Neural progenitor cell (in vitro differentiated cells): ENCODE measurements around the gene TRPM1. TPM values are rescaled to one million over a fixed set of nuclear protein-coding genes. Genes with fewer than 3 reads are reported as not detected.

Experiments
- DNase-seq: peaks from one replicate; pipeline ENCODE4 v3.0.0-alpha.2; 2016; ENCODE audit warnings: low spot score
- H2AFZ ChIP-seq: fragments of 200-600 bp; sonication (generic); replicated peaks from 2 replicates; pipeline ENCODE4 v1.6.1; 2016; ENCODE audit warnings: antibody characterized with exemption
- H3F3A ChIP-seq: fragments of 200-600 bp; sonication (generic); 2 replicates; pipeline ENCODE4 v1.6.1; 2016; ENCODE audit warnings: antibody characterized with exemption, low read depth
- H3K27ac ChIP-seq: fragments of 200-600 bp; sonication (generic); 2 replicates; pipeline ENCODE4 v1.5.1; 2016; ENCODE audit warnings: mild to moderate bottlenecking
- H3K27me3 ChIP-seq: fragments of 200-600 bp; sonication (generic); 2 replicates; pipeline ENCODE4 v1.6.1; 2016; ENCODE audit warnings: mild to moderate bottlenecking, moderate library complexity
- H3K36me3 ChIP-seq: fragments of 200-600 bp; sonication (generic); 2 replicates; pipeline ENCODE4 v1.5.1; 2016
- H3K4me1 ChIP-seq: fragments of 200-600 bp; sonication (generic); 2 replicates; pipeline ENCODE4 v1.6.1; 2016; ENCODE audit warnings: mixed run types
- H3K4me2 ChIP-seq: fragments of 200-600 bp; sonication (generic); 2 replicates; pipeline ENCODE4 v1.6.1; 2016
- H3K4me3 ChIP-seq: fragments of 200-600 bp; sonication (generic); 2 replicates; pipeline ENCODE4 v1.5.1; 2016
- H3K79me2 ChIP-seq: fragments of 200-600 bp; sonication (generic); 2 replicates; pipeline ENCODE4 v1.6.1; 2016; ENCODE audit warnings: low read depth
- H3K9ac ChIP-seq: fragments of 200-600 bp; sonication (generic); 2 replicates; pipeline ENCODE4 v1.6.1; 2016
- H3K9me3 ChIP-seq: fragments of 200-600 bp; sonication (generic); 2 replicates; pipeline ENCODE4 v1.5.1; 2016; ENCODE audit warnings: low read depth
- H4K20me1 ChIP-seq: fragments of 200-600 bp; sonication (generic); 2 replicates; pipeline ENCODE4 v1.6.1; 2016; ENCODE audit warnings: low read depth
- H3K27ac Mint-ChIP-seq: 3 replicates; pipeline ENCODE4 v1.8.0; 2021; ENCODE audit warnings: mixed read lengths
- H3K27me3 Mint-ChIP-seq: 2 replicates; pipeline ENCODE4 v1.8.0; 2022; ENCODE audit warnings: low read depth, mild to moderate bottlenecking, inconsistent platforms, moderate library complexity, mixed read lengths; ENCODE audit not compliant: insufficient read depth
- H3K36me3 Mint-ChIP-seq: 3 replicates; pipeline ENCODE4 v1.8.0; 2021; ENCODE audit warnings: mixed read lengths
- H3K4me1 Mint-ChIP-seq: 3 replicates; pipeline ENCODE4 v1.8.0; 2021; ENCODE audit warnings: mixed read lengths
- H3K4me3 Mint-ChIP-seq: 3 replicates; pipeline ENCODE4 v1.8.0; 2021; ENCODE audit warnings: mild to moderate bottlenecking, moderate library complexity, mixed read lengths
- H3K9me3 Mint-ChIP-seq: 3 replicates; pipeline ENCODE4 v1.8.0; 2020; ENCODE audit warnings: mixed read lengths
- EZH2 ChIP-seq: fragments of 200-600 bp; sonication (generic); IDR thresholded peaks from 2 replicates; pipeline ENCODE4 v1.6.1; 2017; ENCODE audit warnings: antibody characterized with exemption, mild to moderate bottlenecking, moderate library complexity
- EZH2phosphoT487 ChIP-seq: fragments of 200-600 bp; sonication (generic); IDR thresholded peaks from 2 replicates; pipeline ENCODE4 v1.6.1; 2017; ENCODE audit warnings: antibody characterized with exemption
- total RNA-seq: library from RNA; depleted of rRNA; stranded (reverse); fragments of >200 nt; gene quantifications from 2 replicates; pipeline ENCODE4 v1.2.3, GENCODE V29; 2015; ENCODE audit warnings: low replicate concordance
- TF ChIP-seq, protein P1 (sequence below): fragments of 200-600 bp; sonication (generic); IDR thresholded peaks from 2 replicates; pipeline ENCODE4 v1.5.1; 2017; ENCODE audit warnings: antibody characterized with exemption, mild to moderate bottlenecking

The TRPM1 gene
- total RNA-seq, 1 donor from 2014 or later: not detected

DNA sequence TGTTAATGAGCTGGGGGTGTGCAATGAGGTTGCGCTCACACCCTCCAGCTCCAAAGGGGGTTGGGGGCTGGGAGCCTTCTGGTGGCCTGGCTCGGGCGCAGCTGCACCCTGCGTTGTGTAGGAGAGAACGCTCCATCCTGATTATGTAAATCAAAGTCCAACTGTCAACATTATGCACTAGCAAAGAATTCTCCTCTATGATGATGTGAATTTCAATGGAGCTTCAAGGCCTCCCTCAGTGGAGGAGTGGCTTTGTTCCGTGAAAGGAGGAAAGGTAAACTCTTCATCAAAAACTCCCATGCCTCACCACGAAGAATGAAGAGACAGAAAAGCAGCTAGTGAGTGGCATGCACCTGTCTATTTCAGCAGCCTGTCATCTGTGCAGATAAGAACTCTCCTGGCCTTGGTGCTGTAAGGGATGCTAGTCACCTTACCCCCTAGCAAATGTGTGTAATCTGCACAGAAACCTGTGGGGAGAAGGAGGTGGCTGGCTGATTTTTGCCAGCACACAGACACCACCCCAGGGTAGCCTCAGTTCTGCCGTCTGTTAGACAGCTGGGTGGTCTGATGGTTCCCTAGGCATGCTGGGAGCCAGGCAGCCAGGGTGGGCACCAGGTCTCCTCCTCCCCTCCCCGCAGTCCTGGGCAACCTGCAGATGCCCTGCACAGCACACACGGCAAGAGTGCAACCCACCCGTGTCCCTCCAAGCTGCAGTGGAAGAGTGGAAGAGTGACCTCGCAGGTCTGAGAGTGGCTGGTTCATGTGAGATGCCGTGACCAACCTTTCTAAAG, 47.0 kb upstream of the TRPM1 start:
- Histone ChIP-seq H3K4me2 (peak overlapping the region; percentile 31), H3F3A (peaks cover 33% of the 10 kb centered on the region), H4K20me1 (peaks cover 17% of the 10 kb centered on the region), H3K79me2 (no peaks in the 10 kb centered on the region), H3K36me3 (no peaks in the 10 kb centered on the region), H3K27me3 (peaks cover 64% of the 10 kb centered on the region), H3K9ac (no peak overlapping the region), H3K9me3 (no peaks in the 10 kb centered on the region), H3K4me1 (peaks cover 27% of the 10 kb centered on the region), H2AFZ (no peak overlapping the region), H3K4me3 (no peak overlapping the region), H3K27ac (no peak overlapping the region)
- Mint-ChIP-seq H3K36me3 (no peaks in the 10 kb centered on the region), H3K4me1 (peaks cover 44% of the 10 kb centered on the region), H3K4me3 (peak overlapping the region; percentile 56), H3K27ac (peak overlapping the region; percentile 96), H3K9me3 (no peaks in the 10 kb centered on the region), H3K27me3 (peaks cover 10% of the 10 kb centered on the region)
- no peak for TF ChIP-seq EZH2
- TF ChIP-seq, protein P1, sequence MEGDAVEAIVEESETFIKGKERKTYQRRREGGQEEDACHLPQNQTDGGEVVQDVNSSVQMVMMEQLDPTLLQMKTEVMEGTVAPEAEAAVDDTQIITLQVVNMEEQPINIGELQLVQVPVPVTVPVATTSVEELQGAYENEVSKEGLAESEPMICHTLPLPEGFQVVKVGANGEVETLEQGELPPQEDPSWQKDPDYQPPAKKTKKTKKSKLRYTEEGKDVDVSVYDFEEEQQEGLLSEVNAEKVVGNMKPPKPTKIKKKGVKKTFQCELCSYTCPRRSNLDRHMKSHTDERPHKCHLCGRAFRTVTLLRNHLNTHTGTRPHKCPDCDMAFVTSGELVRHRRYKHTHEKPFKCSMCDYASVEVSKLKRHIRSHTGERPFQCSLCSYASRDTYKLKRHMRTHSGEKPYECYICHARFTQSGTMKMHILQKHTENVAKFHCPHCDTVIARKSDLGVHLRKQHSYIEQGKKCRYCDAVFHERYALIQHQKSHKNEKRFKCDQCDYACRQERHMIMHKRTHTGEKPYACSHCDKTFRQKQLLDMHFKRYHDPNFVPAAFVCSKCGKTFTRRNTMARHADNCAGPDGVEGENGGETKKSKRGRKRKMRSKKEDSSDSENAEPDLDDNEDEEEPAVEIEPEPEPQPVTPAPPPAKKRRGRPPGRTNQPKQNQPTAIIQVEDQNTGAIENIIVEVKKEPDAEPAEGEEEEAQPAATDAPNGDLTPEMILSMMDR: no peak
- TF ChIP-seq EZH2phosphoT487: no peak
- no peak for DNase-seq

DNA sequence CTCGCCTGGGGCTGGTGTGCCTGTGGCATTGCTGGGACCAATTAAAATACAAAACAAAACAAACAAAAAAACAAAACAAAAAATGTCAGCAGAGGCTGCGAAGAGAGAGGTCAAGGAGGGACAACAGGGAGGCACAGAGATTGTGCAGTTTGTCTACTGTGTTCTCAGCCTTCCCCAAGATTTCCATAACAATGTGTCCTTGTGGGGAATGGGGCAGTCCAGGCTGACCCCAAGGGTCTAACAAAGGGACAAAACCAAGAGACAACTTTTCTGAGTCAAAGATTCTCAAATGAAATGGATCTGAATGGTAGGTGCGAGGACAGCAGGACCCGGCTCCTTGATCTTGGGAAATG, 46.4 kb upstream of the TRPM1 start:
- no peaks in the 10 kb centered on the region for H3K9me3 Mint-ChIP-seq
- Histone ChIP-seq H3K36me3 (no peaks in the 10 kb centered on the region), H3K79me2 (no peaks in the 10 kb centered on the region), H3K27ac (no peak overlapping the region), H3F3A (peaks cover 33% of the 10 kb centered on the region), H3K4me3 (no peak overlapping the region), H3K4me1 (peaks cover 27% of the 10 kb centered on the region), H3K9ac (no peak overlapping the region), H3K27me3 (peaks cover 59% of the 10 kb centered on the region), H4K20me1 (peaks cover 17% of the 10 kb centered on the region), H3K9me3 (no peaks in the 10 kb centered on the region), H2AFZ (no peak overlapping the region), H3K4me2 (peak overlapping the region; percentile 31)
- peaks cover 10% of the 10 kb centered on the region for H3K27me3 Mint-ChIP-seq
- TF ChIP-seq EZH2phosphoT487 (no peak), EZH2 (no peak)
- TF ChIP-seq, protein P1: no peak
- no peak for DNase-seq
- peak overlapping the region; percentile 66 for H3K4me3 Mint-ChIP-seq
- peaks cover 44% of the 10 kb centered on the region for H3K4me1 Mint-ChIP-seq
- H3K27ac Mint-ChIP-seq: peak overlapping the region; percentile 96
- H3K36me3 Mint-ChIP-seq: no peaks in the 10 kb centered on the region

DNA sequence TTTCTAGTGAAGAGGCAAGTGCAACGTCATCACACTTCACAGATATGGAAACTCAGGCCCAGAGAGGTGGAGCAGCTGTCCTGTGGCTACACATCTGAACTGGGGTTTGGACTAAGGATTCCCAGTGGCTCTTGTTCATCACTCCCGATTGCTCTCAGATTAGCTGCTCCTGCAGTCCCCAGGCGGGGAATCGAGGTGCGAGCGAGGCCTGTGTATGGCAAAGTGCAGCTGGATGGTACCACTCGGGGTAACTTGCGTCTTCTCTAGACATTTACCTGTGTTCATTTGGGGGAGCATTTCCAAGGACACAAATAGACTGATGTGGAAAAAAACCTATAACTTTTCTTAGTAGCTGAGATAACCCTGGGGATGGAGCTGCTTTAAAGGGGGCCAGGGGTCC, 45.9 kb upstream of the TRPM1 start:
- Histone ChIP-seq H3K4me3 (no peak overlapping the region), H3K36me3 (no peaks in the 10 kb centered on the region), H3K27ac (no peak overlapping the region), H3K4me1 (peaks cover 27% of the 10 kb centered on the region), H3F3A (peaks cover 33% of the 10 kb centered on the region), H3K9me3 (no peaks in the 10 kb centered on the region), H2AFZ (no peak overlapping the region), H4K20me1 (peaks cover 17% of the 10 kb centered on the region), H3K27me3 (peaks cover 54% of the 10 kb centered on the region), H3K9ac (no peak overlapping the region), H3K4me2 (peak overlapping the region; percentile 31), H3K79me2 (no peaks in the 10 kb centered on the region)
- no peaks in the 10 kb centered on the region for H3K36me3 Mint-ChIP-seq
- H3K27me3 Mint-ChIP-seq: peaks cover 10% of the 10 kb centered on the region
- TF ChIP-seq EZH2phosphoT487: no peak
- TF ChIP-seq EZH2: no peak
- TF ChIP-seq, protein P1: no peak
- peaks cover 44% of the 10 kb centered on the region for H3K4me1 Mint-ChIP-seq
- peak overlapping the region; percentile 27 for H3K4me3 Mint-ChIP-seq
- no peaks in the 10 kb centered on the region for H3K9me3 Mint-ChIP-seq
- peak overlapping the region; percentile 96 for H3K27ac Mint-ChIP-seq
- no peak for DNase-seq
